GM21367 (cell line): Measurements from ENCODE around the gene CRELD1.

Source experiments
- ATAC-seq: cut with Tn5 transposase; IDR thresholded peaks from one replicate; pipeline ENCODE4 v1.9.1; 2021; ENCODE audit not compliant: unreplicated experiment

Gene CRELD1

GRCh38 chr3:9951962-9952805 lies 18.6 kb downstream of the CRELD1 start, which contains the start of gene PRRT3:
PRRT3 (minus strand) TSS chr3:9952408; CDS start chr3:9950115, 2,293 bp downstream.
- ATAC-seq, result peak; percentile 66

GRCh38 chr3:9955067-9955502 lies 21.5 kb downstream of the CRELD1 start:
- ATAC-seq, result no peak

- ATAC-seq, result no peak
Observed at GRCh38 chr3:9955611-9956352, 22.1 kb downstream of the CRELD1 start.

- no peak for ATAC-seq
Observed at GRCh38 chr3:9957214-9957613, 23.6 kb downstream of the CRELD1 start.

GRCh38 chr3:9965200-9965875 lies 31.7 kb downstream of the CRELD1 start:
- no peak for ATAC-seq

- ATAC-seq, result no peak
Observed at GRCh38 chr3:9966841-9967240, 33.2 kb downstream of the CRELD1 start.

GRCh38 chr3:9969632-9970019 lies 36.0 kb downstream of the CRELD1 start:
- ATAC-seq, result no peak

GRCh38 chr3:9970020-9970652 lies 36.5 kb downstream of the CRELD1 start:
- ATAC-seq, result no peak

GRCh38 chr3:9976721-9977709 lies 43.4 kb downstream of the CRELD1 start:
- no peak for ATAC-seq

- ATAC-seq, result no peak
Observed at GRCh38 chr3:9978710-9979305, 45.2 kb downstream of the CRELD1 start.

GRCh38 chr3:9980251-9980650 lies 46.6 kb downstream of the CRELD1 start:
- ATAC-seq, result no peak

GRCh38 chr3:9986230-9986725 lies 52.6 kb downstream of the CRELD1 start:
- peak; percentile 27 for ATAC-seq

GRCh38 chr3:9994086-9994844 lies 60.6 kb downstream of the CRELD1 start:
- ATAC-seq, result no peak
